NT2/D1 (cell line): ENCODE measurements around the gene TBC1D20.

Experiments used
- SUZ12 ChIP-seq: IDR thresholded peaks from 2 replicates; pipeline ENCODE4 v1.6.1; 2011; ENCODE audit not compliant: insufficient read length, insufficient read depth; ENCODE audit errors: extremely low read depth
- ZNF274 ChIP-seq: IDR thresholded peaks from 2 replicates; pipeline ENCODE4 v1.6.1; 2011; ENCODE audit warnings: mild to moderate bottlenecking, low read depth, low read length

- TF ChIP-seq SUZ12 = no peak
- TF ChIP-seq ZNF274 = no peak
Measured at GRCh38 chr20:481167-481566, 18.8 kb upstream of the TBC1D20 start.
